Measurements from ENCODE around the gene GID8.

GRCh38 chr20:62922451-62922921 is 15.5 kb upstream of the GID8 start:
- TF ChIP-seq ELK1 (IDR thresholded peaks at IDR 0.05; ENCODE audit: borderline replicate concordance, low read depth, low read length) (no peak), CTCF (conservative IDR thresholded peaks at IDR 0.05; ENCODE audit: low read depth, low read length) (no peak), SMC3 (IDR thresholded peaks at IDR 0.05; ENCODE audit: low read depth, low read length) (no peak), POLR2A (IDR thresholded peaks at IDR 0.05; ENCODE audit: low read depth, low read length) (no peak), RFX5 (IDR thresholded peaks at IDR 0.05; ENCODE audit: low read depth, low read length) (no peak), RAD21 (IDR thresholded peaks at IDR 0.05; ENCODE audit: low read length) (no peak)

Data from IMR-90 (cell line).